Suppressor macrophage treated with lipopolysaccharide for 4 hours (primary cell): Measurements from ENCODE around the gene CD300LB.
A peak's percentile ranks its signal among the peaks of the same experiment; 100 is the strongest.

ENCODE experiments used
- DNase-seq: peaks from one replicate; pipeline ENCODE4 v3.0.0-alpha.2; 2020

Gene CD300LB

GRCh38 chr17:74547736-74548135, 16.5 kb upstream of the CD300LB start:
- DNase-seq, result no peak

GRCh38 chr17:74547264-74547663, 16.0 kb upstream of the CD300LB start:
- no peak for DNase-seq

GRCh38 chr17:74546586-74546985, 15.3 kb upstream of the CD300LB start:
- no peak for DNase-seq

GRCh38 chr17:74545843-74546230, 14.6 kb upstream of the CD300LB start, which contains the start of gene CD300C:
CD300C (minus strand) TSS chr17:74546115; CDS start chr17:74545782, 333 bp downstream.
- peak; percentile 91 for DNase-seq

GRCh38 chr17:74544991-74545842, 13.9 kb upstream of the CD300LB start:
- DNase-seq, result peak; percentile 48

- DNase-seq, result no peak
Measured at GRCh38 chr17:74543891-74544760, 12.9 kb upstream of the CD300LB start.

GRCh38 chr17:74543406-74543805, 12.1 kb upstream of the CD300LB start:
- no peak for DNase-seq

- no peak for DNase-seq
Measured at GRCh38 chr17:74542727-74543383, 11.6 kb upstream of the CD300LB start.

- DNase-seq, result no peak
Measured at GRCh38 chr17:74542166-74542565, 10.9 kb upstream of the CD300LB start.

GRCh38 chr17:74541176-74542111, 10.2 kb upstream of the CD300LB start:
- no peak for DNase-seq

GRCh38 chr17:74539281-74539820, 8.1 kb upstream of the CD300LB start:
- DNase-seq, result no peak

GRCh38 chr17:74536890-74537289, 5.6 kb upstream of the CD300LB start:
- no peak for DNase-seq

GRCh38 chr17:74532115-74532514, 840 bp upstream of the CD300LB start:
- peak; percentile 93 for DNase-seq

- no peak for DNase-seq
Measured at GRCh38 chr17:74530831-74531150, 484 bp downstream of the CD300LB start.

GRCh38 chr17:74529243-74529642, 2.0 kb downstream of the CD300LB start:
- no peak for DNase-seq

GRCh38 chr17:74528491-74529199, 2.6 kb downstream of the CD300LB start:
- DNase-seq, result peak; percentile 98

- DNase-seq, result no peak
Measured at GRCh38 chr17:74527756-74528155, 3.5 kb downstream of the CD300LB start.

- DNase-seq, result no peak
Measured at GRCh38 chr17:74527081-74527480, 4.2 kb downstream of the CD300LB start.

GRCh38 chr17:74526681-74527080, 4.6 kb downstream of the CD300LB start:
- no peak for DNase-seq

- DNase-seq, result no peak
Measured at GRCh38 chr17:74525781-74526288, 5.4 kb downstream of the CD300LB start.

GRCh38 chr17:74525465-74525725, 5.9 kb downstream of the CD300LB start:
- DNase-seq, result no peak
